GM21825 (cell line): ENCODE data around the gene PCDHB10.
"Not testable (repeated sequence)": the region's sequence is repeated elsewhere in the genome, so short reads cannot be mapped to it uniquely, and the experiment has no call there.

Experiments used
- ATAC-seq: cut with Tn5 transposase; IDR thresholded peaks from one replicate; pipeline ENCODE4 v1.9.1; 2021; ENCODE audit warnings: mild to moderate bottlenecking, moderate library complexity; ENCODE audit not compliant: unreplicated experiment

Gene PCDHB10

GRCh38 chr5:141192110-141192725 lies at the start of gene PCDHB10:
PCDHB10 (plus strand) TSS chr5:141192353; CDS start chr5:141192553, 200 bp downstream.
- ATAC-seq: no peak

GRCh38 chr5:141149812-141150211 lies 42.3 kb upstream of the PCDHB10 start, which contains the start of gene PCDHB6:
PCDHB6 (plus strand) TSS chr5:141150057; CDS start chr5:141150258, 201 bp downstream.
- no peak for ATAC-seq

- no peak for ATAC-seq
Observed at GRCh38 chr5:141150224-141150992, 41.7 kb upstream of the PCDHB10 start.

GRCh38 chr5:141150993-141151325 lies 41.2 kb upstream of the PCDHB10 start:
- ATAC-seq: no peak

- not testable (repeated sequence) for ATAC-seq
Observed at GRCh38 chr5:141151632-141152031, 40.5 kb upstream of the PCDHB10 start.

GRCh38 chr5:141152096-141152495 lies 40.1 kb upstream of the PCDHB10 start:
- not testable (repeated sequence) for ATAC-seq

GRCh38 chr5:141155540-141156374 lies 36.4 kb upstream of the PCDHB10 start:
- no peak for ATAC-seq

GRCh38 chr5:141157356-141157755 lies 34.8 kb upstream of the PCDHB10 start:
- ATAC-seq: not testable (repeated sequence)

- ATAC-seq: not testable (repeated sequence)
Observed at GRCh38 chr5:141157901-141158300, 34.3 kb upstream of the PCDHB10 start.

GRCh38 chr5:141172381-141173204 lies 19.6 kb upstream of the PCDHB10 start, which contains the start of gene PCDHB7:
PCDHB7 (plus strand) TSS chr5:141172644; CDS start chr5:141172836, 192 bp downstream.
- ATAC-seq: no peak

- not testable (repeated sequence) for ATAC-seq
Observed at GRCh38 chr5:141174291-141175104, 17.7 kb upstream of the PCDHB10 start.

- ATAC-seq: no peak
Observed at GRCh38 chr5:141175933-141176332, 16.2 kb upstream of the PCDHB10 start.

GRCh38 chr5:141177577-141178191 lies 14.5 kb upstream of the PCDHB10 start, which contains the start of gene PCDHB8:
PCDHB8 (plus strand) TSS chr5:141177790; CDS start chr5:141178035, 245 bp downstream.
- not testable (repeated sequence) for ATAC-seq

GRCh38 chr5:141179371-141179770 lies 12.8 kb upstream of the PCDHB10 start:
- ATAC-seq: not testable (repeated sequence)

- ATAC-seq: not testable (repeated sequence)
Observed at GRCh38 chr5:141179876-141180275, 12.3 kb upstream of the PCDHB10 start.

GRCh38 chr5:141180313-141180712 lies 11.8 kb upstream of the PCDHB10 start:
- ATAC-seq: no peak

GRCh38 chr5:141182248-141182647 lies 9.9 kb upstream of the PCDHB10 start, which contains the start of gene PCDHB16:
PCDHB16 (plus strand) TSS chr5:141182387; CDS start chr5:141182560, 173 bp downstream.
- no peak for ATAC-seq

- not testable (repeated sequence) for ATAC-seq
Observed at GRCh38 chr5:141184117-141184855, 7.9 kb upstream of the PCDHB10 start.
